ENCODE results near the gene NKD1. TPM values are rescaled to one million over a fixed set of nuclear protein-coding genes. Genes with fewer than 3 reads are reported as not detected.

The NKD1 gene
- total and polyA plus RNA-seq, 2 experiments from 2014 or later = not detected

DNA sequence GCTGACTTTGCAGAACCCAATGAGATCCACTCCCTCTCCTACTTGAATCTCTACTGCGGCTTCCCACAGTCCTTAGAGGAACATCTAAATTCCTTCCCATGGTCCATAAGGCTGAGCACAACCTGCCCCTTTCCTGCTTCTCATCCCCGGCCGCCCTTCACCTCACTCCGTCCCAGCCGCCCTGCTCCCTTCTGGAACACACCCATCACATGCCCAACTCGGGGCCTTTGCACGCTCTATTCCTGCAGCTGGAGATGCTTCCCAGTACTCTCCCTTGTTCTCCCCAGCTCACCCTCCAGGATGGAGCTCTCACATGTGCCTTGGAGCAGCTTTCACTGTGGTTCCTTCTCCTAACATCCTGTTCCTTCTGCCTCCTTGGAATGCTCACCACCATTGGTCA lies 23.6 kb downstream of the NKD1 start:
- no peak for TF ChIP-seq EZH2phosphoT487 (IDR thresholded peaks at IDR 0.05; ENCODE audit: insufficient read depth, low read depth)
- no peak for TF ChIP-seq EZH2 (IDR thresholded peaks at IDR 0.05; ENCODE audit: insufficient read depth, poor library complexity, severe bottlenecking)
- H3K4me2 ChIP-seq (ENCODE audit: unreplicated experiment) = no peak overlapping the region
- no peak overlapping the region for H3K9ac ChIP-seq
- no peak overlapping the region for H2AFZ ChIP-seq
- no peaks in the 10 kb centered on the region for H3K9me2 ChIP-seq (ENCODE audit: insufficient read depth)
- no peaks in the 10 kb centered on the region for H3K36me3 ChIP-seq (ENCODE audit: low read depth)
- H3K4me1 ChIP-seq (ENCODE audit: insufficient read depth) = no peaks in the 10 kb centered on the region
- DNase-seq = no peak
- H3K27ac ChIP-seq = no peak overlapping the region
- no peaks in the 10 kb centered on the region for H3F3A ChIP-seq (ENCODE audit: insufficient read depth)
- in situ Hi-C loops (cut with MboI) = no loop called here
- WGBS, 2 experiments (ENCODE audit: low coverage in 1 of 2, low lambda C conversion rate in 2 of 2, missing lambda C conversion rate in 2 of 2) = 75 to 77% methylated on average over 7 of the region's 7 CpGs
- H3K27me3 ChIP-seq (replicated peaks; ENCODE audit: insufficient read depth) = peaks cover 18% of the 10 kb centered on the region; the same call in 1 of the 2 replicates
- no peak overlapping the region for H3K4me3 ChIP-seq
- no peaks in the 10 kb centered on the region for H4K20me1 ChIP-seq (ENCODE audit: insufficient read depth)
- no peaks in the 10 kb centered on the region for H3K79me2 ChIP-seq (ENCODE audit: insufficient read depth)
- no peaks in the 10 kb centered on the region for H3K9me3 ChIP-seq (ENCODE audit: low read depth)

DNA sequence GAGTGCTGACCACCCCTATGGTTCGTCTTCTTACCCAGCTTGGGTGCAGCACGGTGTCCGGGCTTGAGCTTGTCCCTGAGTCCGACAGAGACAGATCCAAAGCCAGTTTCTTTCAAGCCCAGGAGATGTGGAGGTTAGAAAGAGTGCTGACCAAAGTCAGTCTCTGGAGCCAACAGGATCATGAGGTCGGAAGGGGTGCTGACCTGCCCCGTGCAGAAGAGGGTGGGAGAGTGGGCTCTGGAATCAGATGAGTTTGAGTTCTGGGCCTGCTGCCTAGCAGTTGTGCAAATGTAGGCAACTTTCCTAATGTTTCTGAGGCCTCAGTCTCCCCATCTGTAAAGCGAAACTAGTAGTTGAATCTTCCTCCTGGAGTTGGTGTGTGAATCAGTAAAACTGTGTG lies 24.5 kb downstream of the NKD1 start:
- in situ Hi-C loops (cut with MboI) = no loop called here
- WGBS, 2 experiments (ENCODE audit: low coverage in 1 of 2, low lambda C conversion rate in 2 of 2, missing lambda C conversion rate in 2 of 2) = 67 to 71% methylated on average over 7 of the region's 7 CpGs

DNA sequence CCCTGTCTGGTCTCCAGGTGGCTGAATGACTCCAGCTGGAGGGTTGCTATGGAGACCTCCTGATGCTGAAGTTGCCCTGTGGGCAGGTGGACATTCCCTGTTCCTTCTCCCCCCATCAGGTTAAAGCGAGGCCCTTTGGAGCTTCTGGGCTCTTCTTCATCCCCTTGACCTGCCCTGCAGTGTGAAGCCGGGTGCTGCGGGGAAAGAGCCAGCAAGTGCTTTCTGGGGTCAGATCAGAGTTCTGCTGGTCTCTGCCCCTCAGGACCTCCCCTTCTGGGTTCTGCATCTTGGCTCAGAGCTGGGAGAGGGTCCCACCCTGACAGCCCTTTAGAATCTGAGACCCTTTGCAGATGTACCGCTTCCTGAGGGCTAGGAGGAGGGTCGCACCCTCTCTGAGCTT lies 25.1 kb downstream of the NKD1 start:
- WGBS, 2 experiments (ENCODE audit: low coverage in 1 of 2, low lambda C conversion rate in 2 of 2, missing lambda C conversion rate in 2 of 2) = 95 to 98% methylated on average over 5 of the region's 5 CpGs
- Histone ChIP-seq H3K9me3 (ENCODE audit: low read depth) (no peaks in the 10 kb centered on the region), H3K4me3 (no peak overlapping the region), H3K27ac (no peak overlapping the region), H2AFZ (no peak overlapping the region), H3K36me3 (ENCODE audit: low read depth) (no peaks in the 10 kb centered on the region), H3K4me2 (ENCODE audit: unreplicated experiment) (no peak overlapping the region), H3K27me3 (replicated peaks; ENCODE audit: insufficient read depth) (peaks cover 10% of the 10 kb centered on the region; the same call in 1 of the 2 replicates), H4K20me1 (ENCODE audit: insufficient read depth) (no peaks in the 10 kb centered on the region), H3K79me2 (ENCODE audit: insufficient read depth) (no peaks in the 10 kb centered on the region), H3K4me1 (ENCODE audit: insufficient read depth) (no peaks in the 10 kb centered on the region), H3K9me2 (ENCODE audit: insufficient read depth) (no peaks in the 10 kb centered on the region), H3F3A (ENCODE audit: insufficient read depth) (no peaks in the 10 kb centered on the region), H3K9ac (no peak overlapping the region)
- no peak for DNase-seq
- TF ChIP-seq EZH2 (IDR thresholded peaks at IDR 0.05; ENCODE audit: insufficient read depth, poor library complexity, severe bottlenecking) = no peak
- no peak for TF ChIP-seq EZH2phosphoT487 (IDR thresholded peaks at IDR 0.05; ENCODE audit: insufficient read depth, low read depth)
- in situ Hi-C loops (cut with MboI) = no loop called here

More for the DNA sequence above, 24.5 kb downstream of the NKD1 start:
- Histone ChIP-seq H3K4me1 (ENCODE audit: insufficient read depth) (no peaks in the 10 kb centered on the region), H3K4me3 (no peak overlapping the region), H3K27ac (no peak overlapping the region), H4K20me1 (ENCODE audit: insufficient read depth) (no peaks in the 10 kb centered on the region), H3K9me2 (ENCODE audit: insufficient read depth) (no peaks in the 10 kb centered on the region), H3F3A (ENCODE audit: insufficient read depth) (no peaks in the 10 kb centered on the region), H2AFZ (no peak overlapping the region), H3K36me3 (ENCODE audit: low read depth) (no peaks in the 10 kb centered on the region), H3K9me3 (ENCODE audit: low read depth) (no peaks in the 10 kb centered on the region), H3K27me3 (replicated peaks; ENCODE audit: insufficient read depth) (peaks cover 15% of the 10 kb centered on the region; the same call in 1 of the 2 replicates), H3K4me2 (ENCODE audit: unreplicated experiment) (no peak overlapping the region), H3K9ac (no peak overlapping the region), H3K79me2 (ENCODE audit: insufficient read depth) (no peaks in the 10 kb centered on the region)
- TF ChIP-seq EZH2 (IDR thresholded peaks at IDR 0.05; ENCODE audit: insufficient read depth, poor library complexity, severe bottlenecking) = no peak
- TF ChIP-seq EZH2phosphoT487 (IDR thresholded peaks at IDR 0.05; ENCODE audit: insufficient read depth, low read depth) = no peak
- DNase-seq = no peak

DNA sequence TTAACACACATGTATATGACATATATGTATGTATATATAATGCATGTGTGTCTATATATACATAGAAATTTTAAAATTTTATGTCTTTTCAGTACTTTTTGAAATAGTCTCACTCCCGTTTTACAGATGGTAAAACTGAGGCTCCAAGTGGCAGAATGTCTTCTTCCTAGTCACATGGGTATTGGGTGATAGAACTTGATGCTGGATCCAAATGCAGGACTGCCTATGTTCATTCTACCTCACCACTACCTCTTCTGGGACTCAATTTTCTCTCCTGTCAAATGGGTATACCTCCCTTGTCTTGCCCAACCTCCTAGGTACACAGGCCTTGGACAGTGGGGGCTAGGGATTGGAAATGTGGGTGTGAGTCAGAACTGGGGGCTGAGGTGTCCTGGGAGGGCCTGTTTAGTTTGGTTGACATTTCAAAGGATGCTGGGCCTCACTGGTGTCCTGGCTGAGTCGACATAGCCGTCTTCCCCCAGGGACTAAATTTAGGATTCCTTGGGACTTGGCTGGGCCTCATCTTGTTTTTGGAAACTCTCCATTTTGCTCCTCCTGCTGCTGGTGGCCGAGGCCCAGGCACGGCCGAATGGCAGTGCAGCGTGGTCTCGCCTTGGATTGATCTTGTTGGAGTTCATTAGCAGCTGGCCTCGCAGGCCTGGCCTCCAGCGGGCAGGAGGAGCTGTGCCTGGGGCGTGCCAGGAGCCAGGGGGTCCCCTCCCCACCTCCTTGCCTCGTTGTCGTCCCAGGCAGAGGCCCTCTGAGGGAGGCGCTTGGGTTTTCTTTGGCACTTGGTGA lies 25.9 kb downstream of the NKD1 start:
- Histone ChIP-seq H3K9me2 (ENCODE audit: insufficient read depth) (no peaks in the 10 kb centered on the region), H3K79me2 (ENCODE audit: insufficient read depth) (no peaks in the 10 kb centered on the region), H2AFZ (no peak overlapping the region), H3F3A (ENCODE audit: insufficient read depth) (no peaks in the 10 kb centered on the region), H3K36me3 (ENCODE audit: low read depth) (no peaks in the 10 kb centered on the region), H4K20me1 (ENCODE audit: insufficient read depth) (no peaks in the 10 kb centered on the region), H3K27ac (no peak overlapping the region), H3K27me3 (replicated peaks; ENCODE audit: insufficient read depth) (peaks cover 9% of the 10 kb centered on the region; the same call in 1 of the 2 replicates), H3K4me2 (ENCODE audit: unreplicated experiment) (no peak overlapping the region), H3K4me3 (no peak overlapping the region), H3K9ac (no peak overlapping the region), H3K9me3 (ENCODE audit: low read depth) (no peaks in the 10 kb centered on the region), H3K4me1 (ENCODE audit: insufficient read depth) (no peaks in the 10 kb centered on the region)
- in situ Hi-C loops (cut with MboI) = no loop called here
- no peak for TF ChIP-seq EZH2 (IDR thresholded peaks at IDR 0.05; ENCODE audit: insufficient read depth, poor library complexity, severe bottlenecking)
- no peak for TF ChIP-seq EZH2phosphoT487 (IDR thresholded peaks at IDR 0.05; ENCODE audit: insufficient read depth, low read depth)
- no peak for DNase-seq
- 23 to 27% methylated on average over 14 of the region's 14 CpGs for WGBS, 2 experiments (ENCODE audit: low coverage in 1 of 2, low lambda C conversion rate in 2 of 2, missing lambda C conversion rate in 2 of 2)

All from GM23248 (cell line).